ENCODE results near the gene KCNQ1. TPM values are rescaled to one million over a fixed set of nuclear protein-coding genes. Genes with fewer than 3 reads are reported as not detected.

KCNQ1 gene
- total RNA-seq, 1 donor from 2014 or later, result 3.4 TPM

DNA sequence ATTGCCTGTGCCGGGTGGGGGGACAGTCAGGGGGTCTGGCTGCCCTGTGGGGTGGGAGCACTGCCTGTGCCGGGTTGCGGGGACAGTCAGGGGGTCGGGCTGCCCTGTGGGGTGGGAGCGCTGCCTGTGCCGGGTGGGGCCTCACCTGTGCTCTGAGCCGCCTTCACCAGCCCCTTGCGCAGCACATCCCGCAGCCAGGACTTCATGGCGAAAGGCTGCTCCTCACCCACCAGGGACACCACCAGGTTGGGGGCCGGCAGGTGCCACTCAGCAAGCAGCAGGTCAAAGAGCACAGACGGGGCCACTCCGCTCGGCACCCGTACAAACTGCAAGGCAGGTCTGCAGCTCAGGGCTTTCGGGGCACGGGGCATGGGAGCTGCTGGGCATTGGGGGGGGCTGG is 22.8 kb upstream of the KCNQ1 start:
- Mint-ChIP-seq H3K4me3 (ENCODE audit: low read depth) (no peak overlapping the region), H3K9me3 (no peaks in the 10 kb centered on the region), H3K4me1 (ENCODE audit: low read depth) (no peaks in the 10 kb centered on the region), H3K27ac (no peak overlapping the region), H3K36me3 (ENCODE audit: low read depth) (no peaks in the 10 kb centered on the region), H3K27me3 (ENCODE audit: low read depth) (no peaks in the 10 kb centered on the region)
- intact Hi-C loops (cut with micrococcal nuclease), result loop anchor here (2.0 kb wide), 1 partner anchor 235 kb away; no protein-coding TSS in a partner anchor
- no peak for DNase-seq (ENCODE audit: low spot score)

DNA sequence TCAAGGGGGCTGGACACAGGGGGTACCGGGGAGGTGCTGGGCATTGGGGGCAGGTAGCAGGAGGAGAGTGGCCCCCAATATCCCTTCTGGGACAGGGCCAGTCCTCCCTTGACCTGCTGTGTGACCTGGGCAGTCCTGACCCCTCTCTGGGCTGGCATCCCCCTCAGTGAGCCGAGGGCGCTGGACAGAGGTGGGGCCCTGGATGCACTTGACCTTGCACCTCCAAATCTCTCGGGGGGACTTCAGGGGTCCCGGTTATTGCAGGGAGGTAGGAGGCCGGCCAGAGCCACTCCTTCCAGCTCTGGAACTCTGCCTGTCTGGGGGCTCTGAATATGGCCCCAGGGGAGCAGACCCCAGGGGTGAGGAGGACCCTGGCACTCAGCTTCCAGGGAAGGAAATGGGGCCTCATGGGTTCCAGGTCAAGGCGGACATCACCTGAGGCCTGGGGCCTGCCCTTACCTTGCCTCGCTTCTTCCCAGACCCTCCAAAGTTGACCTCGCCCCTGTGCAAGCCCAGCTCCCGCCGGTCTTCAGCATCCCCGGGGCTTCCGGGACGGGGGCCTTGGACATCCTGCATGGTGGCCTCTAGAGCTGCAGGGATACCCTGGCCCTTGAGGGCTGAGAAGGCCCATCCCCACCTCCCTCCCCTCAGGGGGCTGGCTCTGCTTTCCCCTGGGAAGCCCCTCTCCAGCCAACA is 22.2 kb upstream of the KCNQ1 start:
- H3K36me3 Mint-ChIP-seq (ENCODE audit: low read depth), result no peaks in the 10 kb centered on the region
- no peaks in the 10 kb centered on the region for H3K4me1 Mint-ChIP-seq (ENCODE audit: low read depth)
- no peaks in the 10 kb centered on the region for H3K27me3 Mint-ChIP-seq (ENCODE audit: low read depth)
- no peak for DNase-seq (ENCODE audit: low spot score)
- no peak overlapping the region for H3K27ac Mint-ChIP-seq
- no peak overlapping the region for H3K4me3 Mint-ChIP-seq (ENCODE audit: low read depth)
- H3K9me3 Mint-ChIP-seq, result no peaks in the 10 kb centered on the region
- intact Hi-C loops (cut with micrococcal nuclease), result no loop called here

DNA sequence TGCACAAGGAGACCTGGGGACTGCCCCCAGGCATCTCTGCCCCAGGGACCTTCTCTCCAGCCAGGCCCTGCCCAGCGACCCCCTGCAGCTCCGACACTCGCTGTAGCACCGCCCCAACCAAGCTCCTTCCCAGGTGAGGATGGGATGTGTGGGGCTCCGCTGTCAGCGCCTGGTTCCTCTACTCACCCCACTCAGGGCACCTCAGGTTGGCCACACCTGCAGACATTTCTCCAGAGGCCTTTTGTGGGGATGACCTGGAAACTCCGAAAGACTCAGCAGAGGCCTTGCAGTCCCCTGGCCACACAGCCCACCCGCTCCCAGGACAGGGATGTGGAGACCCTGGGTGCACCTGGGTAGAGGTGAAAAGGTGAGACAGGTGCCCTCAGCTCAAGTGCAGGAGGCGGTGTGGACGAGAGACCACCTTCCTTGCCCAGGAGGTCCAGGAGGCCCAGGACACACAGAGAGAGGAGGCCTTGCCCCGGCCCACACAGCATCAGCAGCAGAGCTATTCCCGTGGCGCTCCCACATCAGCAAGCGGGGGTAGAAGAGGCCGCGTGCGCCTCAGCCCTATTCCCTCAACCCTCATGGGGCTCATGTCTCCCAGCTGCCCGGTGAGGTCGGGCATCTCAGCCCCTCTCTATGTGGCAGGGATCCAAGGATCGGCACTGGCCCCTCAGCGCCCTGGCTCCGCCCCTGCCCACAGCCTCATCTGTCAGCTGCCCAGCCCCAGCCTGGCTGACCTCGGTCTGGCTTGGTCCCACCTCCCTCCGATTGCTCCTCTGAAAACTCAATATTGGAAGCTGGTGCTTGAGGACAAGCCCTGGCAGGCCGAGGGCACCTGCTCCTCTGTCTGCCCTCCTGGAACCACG is 21.4 kb upstream of the KCNQ1 start:
- Mint-ChIP-seq H3K36me3 (ENCODE audit: low read depth) (no peaks in the 10 kb centered on the region), H3K27me3 (ENCODE audit: low read depth) (no peaks in the 10 kb centered on the region), H3K4me1 (ENCODE audit: low read depth) (no peaks in the 10 kb centered on the region), H3K4me3 (ENCODE audit: low read depth) (no peak overlapping the region), H3K9me3 (no peaks in the 10 kb centered on the region), H3K27ac (no peak overlapping the region)
- intact Hi-C loops (cut with micrococcal nuclease), result no loop called here
- DNase-seq (ENCODE audit: low spot score), result no peak

DNA sequence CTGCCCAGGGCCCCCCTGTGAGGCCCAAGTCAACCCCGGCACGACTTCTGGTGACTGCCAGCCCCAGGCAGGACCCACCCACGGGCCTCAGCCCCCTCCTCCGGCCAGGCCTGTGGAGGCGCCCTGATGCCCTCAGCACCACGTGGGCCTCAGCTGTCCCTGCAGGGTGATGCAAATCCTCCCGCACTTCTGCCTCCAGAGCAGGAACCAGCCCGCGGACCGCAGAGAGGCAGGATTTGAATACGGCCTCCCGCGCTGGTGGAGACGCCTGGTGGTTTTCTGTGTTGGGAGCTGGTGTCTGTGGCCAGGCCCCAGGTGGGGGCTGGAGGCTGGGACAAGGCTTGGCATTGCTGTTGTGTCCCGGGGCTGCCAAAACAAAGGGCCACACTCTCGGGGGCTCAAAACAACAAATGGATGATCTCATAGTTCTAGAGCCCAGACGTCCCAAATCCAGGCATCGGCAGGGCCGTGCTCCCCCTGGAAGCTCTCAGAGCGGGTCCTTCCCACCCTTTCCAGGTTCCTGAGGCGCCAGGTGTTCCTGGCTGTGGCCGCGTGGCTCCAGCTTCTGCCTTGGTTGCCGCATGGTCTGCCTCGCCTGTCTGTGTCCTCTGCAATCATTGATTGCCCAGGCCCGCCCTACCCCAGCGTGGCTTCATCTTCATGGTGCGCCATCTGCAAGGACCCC is 19.9 kb upstream of the KCNQ1 start:
- Mint-ChIP-seq H3K9me3 (no peaks in the 10 kb centered on the region), H3K27me3 (ENCODE audit: low read depth) (no peaks in the 10 kb centered on the region), H3K4me1 (ENCODE audit: low read depth) (no peaks in the 10 kb centered on the region), H3K36me3 (ENCODE audit: low read depth) (no peaks in the 10 kb centered on the region), H3K27ac (no peak overlapping the region), H3K4me3 (ENCODE audit: low read depth) (no peak overlapping the region)
- DNase-seq (ENCODE audit: low spot score), result no peak
- intact Hi-C loops (cut with micrococcal nuclease), result loop anchor here (5.0 kb wide), 1 partner anchor 462 kb away; the partner anchor contains the start of gene CDKN1C

DNA sequence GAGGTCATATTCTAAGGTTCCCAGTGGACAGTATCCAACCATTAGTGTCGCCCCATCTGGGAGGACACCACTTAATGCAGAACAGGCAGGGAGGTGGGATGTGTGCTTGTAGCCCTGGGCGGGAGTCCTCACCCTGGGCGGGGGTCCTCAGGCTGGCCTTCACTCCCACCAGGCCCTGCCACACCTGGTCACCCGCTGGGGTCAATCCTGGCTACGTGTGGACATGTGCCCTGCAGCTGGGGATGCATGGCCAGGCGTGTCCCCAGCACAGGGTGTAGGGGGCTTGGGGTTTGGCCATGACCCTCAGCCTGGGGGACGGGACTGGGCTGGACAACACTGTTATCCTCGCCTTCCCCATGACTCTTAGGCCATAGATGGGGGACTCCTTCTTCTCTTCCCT is 19.3 kb upstream of the KCNQ1 start:
- no peaks in the 10 kb centered on the region for H3K36me3 Mint-ChIP-seq (ENCODE audit: low read depth)
- no peak overlapping the region for H3K27ac Mint-ChIP-seq
- DNase-seq (ENCODE audit: low spot score), result no peak
- no peaks in the 10 kb centered on the region for H3K4me1 Mint-ChIP-seq (ENCODE audit: low read depth)
- H3K27me3 Mint-ChIP-seq (ENCODE audit: low read depth), result no peaks in the 10 kb centered on the region
- no peaks in the 10 kb centered on the region for H3K9me3 Mint-ChIP-seq
- intact Hi-C loops (cut with micrococcal nuclease), result loop anchor here (5.0 kb wide), 1 partner anchor 462 kb away; the partner anchor contains the start of gene CDKN1C
- H3K4me3 Mint-ChIP-seq (ENCODE audit: low read depth), result no peak overlapping the region

DNA sequence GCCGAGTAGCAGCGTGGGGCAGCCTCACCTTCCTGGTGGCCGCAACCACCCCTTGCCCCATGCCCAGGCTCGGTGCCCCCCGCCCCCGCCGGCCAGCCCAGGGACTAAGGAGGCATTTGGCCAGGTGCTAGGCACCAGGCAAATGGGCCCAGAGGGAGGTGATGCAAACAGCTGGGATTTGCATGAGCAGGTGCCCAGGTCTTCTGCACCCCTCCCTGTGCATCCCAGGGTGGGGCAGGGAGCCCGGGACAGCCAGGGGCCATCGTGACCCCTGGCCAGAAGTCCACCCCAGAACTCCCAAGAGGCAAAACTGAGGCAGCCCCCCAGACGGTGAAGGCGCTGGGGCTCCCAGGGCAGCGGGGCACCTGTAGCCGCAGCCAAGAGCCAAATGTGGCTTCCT is 18.6 kb upstream of the KCNQ1 start:
- H3K9me3 Mint-ChIP-seq, result no peaks in the 10 kb centered on the region
- intact Hi-C loops (cut with micrococcal nuclease), result loop anchor here (5.0 kb wide), 1 partner anchor 461 kb away; the partner anchor contains the start of gene CDKN1C

DNA sequence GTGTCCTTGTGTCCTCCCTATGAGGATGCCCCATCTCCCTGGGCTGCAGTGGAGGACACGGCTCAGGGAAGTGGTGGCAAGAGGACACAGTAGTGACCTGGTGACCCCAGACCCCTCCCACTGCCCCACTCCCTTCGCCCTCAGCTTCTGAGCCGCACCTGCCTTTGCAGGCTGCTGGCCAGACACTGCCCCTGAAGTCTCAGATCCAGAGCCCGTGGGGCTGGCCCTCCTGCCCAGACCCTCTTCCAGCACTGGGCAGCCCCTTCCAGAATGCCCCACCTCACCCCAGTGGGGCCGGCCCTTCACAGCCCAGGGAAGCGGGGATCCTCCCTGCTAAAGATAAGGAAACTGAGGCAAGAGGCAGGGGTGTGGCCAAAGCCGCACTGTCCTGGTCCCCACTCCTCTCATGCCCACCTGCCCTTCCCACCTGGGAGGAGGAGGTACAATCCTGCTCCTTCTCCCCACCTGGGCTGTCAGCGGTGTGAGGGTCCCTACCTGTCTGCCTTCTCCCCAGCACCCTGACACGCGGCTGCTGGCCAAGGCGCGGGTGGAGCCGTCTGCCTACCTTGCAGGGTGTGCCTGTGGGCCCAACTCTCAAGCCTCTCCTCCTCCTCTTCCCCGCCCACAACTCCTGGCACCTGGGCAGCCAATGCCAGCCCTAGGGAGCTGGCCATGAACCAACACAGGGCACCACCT is 17.8 kb upstream of the KCNQ1 start:
- no peak overlapping the region for H3K4me3 Mint-ChIP-seq (ENCODE audit: low read depth)
- H3K27me3 Mint-ChIP-seq (ENCODE audit: low read depth), result no peaks in the 10 kb centered on the region
- no peaks in the 10 kb centered on the region for H3K9me3 Mint-ChIP-seq
- DNase-seq (ENCODE audit: low spot score), result no peak
- H3K27ac Mint-ChIP-seq, result no peak overlapping the region
- no peaks in the 10 kb centered on the region for H3K36me3 Mint-ChIP-seq (ENCODE audit: low read depth)
- H3K4me1 Mint-ChIP-seq (ENCODE audit: low read depth), result no peaks in the 10 kb centered on the region
- intact Hi-C loops (cut with micrococcal nuclease), result loop anchor here (5.0 kb wide), 1 partner anchor 460 kb away; the partner anchor contains the start of gene CDKN1C

More for the DNA sequence above, 18.6 kb upstream of the KCNQ1 start:
- H3K4me1 Mint-ChIP-seq (ENCODE audit: low read depth), result no peaks in the 10 kb centered on the region
- no peaks in the 10 kb centered on the region for H3K27me3 Mint-ChIP-seq (ENCODE audit: low read depth)
- no peak overlapping the region for H3K27ac Mint-ChIP-seq
- H3K4me3 Mint-ChIP-seq (ENCODE audit: low read depth), result no peak overlapping the region
- H3K36me3 Mint-ChIP-seq (ENCODE audit: low read depth), result no peaks in the 10 kb centered on the region
- DNase-seq (ENCODE audit: low spot score), result no peak

DNA sequence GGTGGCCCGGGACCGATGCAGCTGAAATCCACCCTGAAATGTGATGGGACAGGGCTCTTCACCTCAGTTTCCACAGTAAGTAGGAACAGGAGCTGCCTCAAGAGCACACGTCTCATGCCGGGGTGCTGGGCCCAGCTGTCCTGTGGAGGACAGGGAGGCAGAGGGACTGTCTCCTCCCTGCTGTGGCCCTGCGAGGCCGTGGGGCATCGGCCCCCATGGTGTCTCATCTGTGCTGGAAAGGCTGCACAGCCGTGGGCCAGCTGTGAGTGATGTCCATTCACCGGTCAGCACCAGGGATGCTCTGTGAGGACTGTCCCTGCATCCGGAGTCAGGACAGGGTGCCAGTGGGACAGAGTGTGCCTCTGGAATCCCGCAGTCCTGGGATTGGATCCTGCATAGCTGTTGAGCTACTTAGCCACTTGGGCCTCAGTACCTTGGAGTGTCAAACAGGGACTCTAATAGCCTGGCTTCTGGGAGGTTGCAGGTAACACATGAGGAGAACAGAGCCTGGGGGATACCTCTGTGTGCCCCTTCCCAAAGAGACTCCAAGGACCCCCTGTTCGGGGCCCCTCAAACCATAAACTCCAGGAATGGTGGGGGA is 17.0 kb upstream of the KCNQ1 start:
- Mint-ChIP-seq H3K4me1 (ENCODE audit: low read depth) (no peaks in the 10 kb centered on the region), H3K27ac (no peak overlapping the region), H3K36me3 (ENCODE audit: low read depth) (no peaks in the 10 kb centered on the region), H3K4me3 (ENCODE audit: low read depth) (no peak overlapping the region), H3K27me3 (ENCODE audit: low read depth) (no peaks in the 10 kb centered on the region), H3K9me3 (no peaks in the 10 kb centered on the region)
- intact Hi-C loops (cut with micrococcal nuclease), result loop anchor here (5.0 kb wide), 1 partner anchor 459 kb away; the partner anchor contains the start of gene CDKN1C
- DNase-seq (ENCODE audit: low spot score), result no peak

DNA sequence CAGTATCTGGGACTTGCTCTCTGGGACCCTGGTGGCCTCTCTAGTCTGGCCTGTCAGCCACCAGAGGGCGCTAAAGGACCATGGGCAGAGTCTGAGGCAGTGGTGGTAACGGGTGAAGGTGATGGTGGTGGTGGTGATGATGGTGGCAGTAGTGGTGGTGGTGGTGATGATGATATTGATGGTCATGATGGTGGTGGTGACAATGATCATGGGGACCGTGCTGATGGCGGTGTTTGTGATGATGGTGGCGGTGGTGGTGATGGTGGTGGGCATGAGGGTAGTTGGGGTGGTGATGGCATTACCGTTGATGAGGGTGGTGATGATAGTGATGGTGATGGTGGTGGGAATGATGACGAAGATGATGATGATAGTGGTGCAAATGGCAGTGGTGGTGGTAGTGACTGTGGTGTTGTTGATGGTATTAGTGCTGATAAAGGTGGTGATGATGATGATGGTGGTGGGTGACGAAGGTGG is 16.4 kb upstream of the KCNQ1 start:
- Mint-ChIP-seq H3K27ac (no peak overlapping the region), H3K4me3 (ENCODE audit: low read depth) (no peak overlapping the region), H3K4me1 (ENCODE audit: low read depth) (no peaks in the 10 kb centered on the region), H3K36me3 (ENCODE audit: low read depth) (no peaks in the 10 kb centered on the region), H3K9me3 (no peaks in the 10 kb centered on the region), H3K27me3 (ENCODE audit: low read depth) (no peaks in the 10 kb centered on the region)
- intact Hi-C loops (cut with micrococcal nuclease), result loop anchor here (5.0 kb wide), 1 partner anchor 459 kb away; the partner anchor contains the start of gene CDKN1C
- DNase-seq (ENCODE audit: low spot score), result peak; percentile 62

DNA sequence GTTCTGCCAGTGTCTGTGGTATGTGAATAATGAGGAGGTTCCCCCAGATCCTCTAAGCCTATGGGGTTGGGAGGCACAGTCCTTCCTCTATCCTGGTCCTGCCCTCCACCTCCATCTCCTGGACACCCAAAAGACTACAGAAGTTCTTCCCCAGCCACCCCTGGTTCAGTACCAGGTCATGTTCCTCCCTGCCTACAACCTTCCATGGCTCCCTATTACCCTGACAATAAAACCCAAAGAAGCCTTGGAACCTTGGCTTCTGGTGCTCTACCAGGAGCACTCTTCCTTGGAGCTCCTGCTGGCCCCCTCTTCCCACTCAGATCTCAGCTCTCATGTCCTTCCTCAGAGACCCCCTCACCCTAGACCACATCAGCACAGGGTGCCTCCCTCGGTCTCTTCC is 13.4 kb upstream of the KCNQ1 start:
- no peaks in the 10 kb centered on the region for H3K36me3 Mint-ChIP-seq (ENCODE audit: low read depth)
- no peaks in the 10 kb centered on the region for H3K27me3 Mint-ChIP-seq (ENCODE audit: low read depth)
- no peak overlapping the region for H3K27ac Mint-ChIP-seq
- H3K9me3 Mint-ChIP-seq, result no peaks in the 10 kb centered on the region
- intact Hi-C loops (cut with micrococcal nuclease), result no loop called here
- DNase-seq (ENCODE audit: low spot score), result no peak
- no peaks in the 10 kb centered on the region for H3K4me1 Mint-ChIP-seq (ENCODE audit: low read depth)
- H3K4me3 Mint-ChIP-seq (ENCODE audit: low read depth), result no peak overlapping the region

DNA sequence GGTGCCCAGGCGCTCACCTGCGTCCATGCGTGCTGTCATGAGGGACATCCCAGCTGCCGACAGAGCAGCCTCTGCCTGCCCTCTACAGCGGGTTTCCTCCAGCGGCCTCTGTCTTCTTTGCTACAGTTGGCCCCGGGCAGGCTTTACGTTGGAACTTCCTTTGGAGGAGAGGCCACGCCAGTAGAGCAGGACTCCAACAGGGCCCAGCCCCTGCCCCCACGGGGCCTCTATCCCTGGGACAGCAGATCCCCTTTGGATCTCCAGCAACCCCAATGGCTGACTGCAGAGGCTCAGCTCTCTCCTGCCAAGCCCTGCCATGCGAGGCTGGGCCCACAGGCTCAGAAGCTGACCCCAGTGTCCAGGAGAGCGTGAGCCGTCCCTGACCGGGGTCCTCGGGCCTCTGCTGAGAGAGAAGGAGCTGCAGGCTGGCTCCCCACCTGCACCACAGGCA is 12.6 kb upstream of the KCNQ1 start:
- intact Hi-C loops (cut with micrococcal nuclease), result no loop called here
- H3K36me3 Mint-ChIP-seq (ENCODE audit: low read depth), result no peaks in the 10 kb centered on the region
- H3K4me1 Mint-ChIP-seq (ENCODE audit: low read depth), result no peaks in the 10 kb centered on the region
- no peaks in the 10 kb centered on the region for H3K9me3 Mint-ChIP-seq
- no peaks in the 10 kb centered on the region for H3K27me3 Mint-ChIP-seq (ENCODE audit: low read depth)
- no peak overlapping the region for H3K27ac Mint-ChIP-seq
- no peak for DNase-seq (ENCODE audit: low spot score)
- H3K4me3 Mint-ChIP-seq (ENCODE audit: low read depth), result no peak overlapping the region

DNA sequence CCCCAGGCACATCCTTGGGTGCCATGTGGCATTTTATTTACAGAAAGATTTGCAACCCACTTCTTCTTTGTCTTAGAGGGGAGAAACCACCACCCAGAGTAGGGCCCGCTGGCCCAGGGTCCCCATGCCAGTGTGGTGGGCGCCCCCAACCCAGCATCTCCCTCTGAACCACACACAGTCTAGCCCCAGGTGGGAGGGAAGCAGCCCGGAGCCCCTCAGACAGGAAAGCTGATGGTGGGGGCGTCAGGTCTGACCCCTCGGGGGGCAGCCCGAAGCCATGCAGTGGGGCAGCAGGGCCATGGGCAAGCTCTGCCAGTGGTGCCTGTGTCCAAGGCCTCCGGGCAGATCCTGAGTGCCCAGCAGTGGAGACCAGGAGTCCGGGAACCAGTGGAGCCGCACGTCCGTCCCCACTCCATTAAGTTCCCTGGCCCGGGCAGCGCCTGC is 12.2 kb upstream of the KCNQ1 start:
- H3K27ac Mint-ChIP-seq, result no peak overlapping the region
- no peaks in the 10 kb centered on the region for H3K27me3 Mint-ChIP-seq (ENCODE audit: low read depth)
- intact Hi-C loops (cut with micrococcal nuclease), result no loop called here
- no peaks in the 10 kb centered on the region for H3K4me1 Mint-ChIP-seq (ENCODE audit: low read depth)
- no peak overlapping the region for H3K4me3 Mint-ChIP-seq (ENCODE audit: low read depth)
- no peaks in the 10 kb centered on the region for H3K9me3 Mint-ChIP-seq
- H3K36me3 Mint-ChIP-seq (ENCODE audit: low read depth), result no peaks in the 10 kb centered on the region
- no peak for DNase-seq (ENCODE audit: low spot score)
